GM12873 (cell line): Measurements from ENCODE around the gene DOCK2.

Experiments
- CTCF ChIP-seq: IDR thresholded peaks from 2 replicates; pipeline ENCODE4 v1.5.1; 2012; ENCODE audit warnings: low read depth, mild to moderate bottlenecking, moderate library complexity, low read length, control low read depth; ENCODE audit not compliant: insufficient read depth; ENCODE audit errors: missing control alignments

The DOCK2 gene

GRCh38 chr5:169944922-169945680 lies 308.0 kb downstream of the DOCK2 start:
- no peak for TF ChIP-seq CTCF

- TF ChIP-seq CTCF = no peak
Observed at GRCh38 chr5:169945831-169946261, 308.8 kb downstream of the DOCK2 start.

- TF ChIP-seq CTCF = no peak
Observed at GRCh38 chr5:169946743-169947295, 309.7 kb downstream of the DOCK2 start.

GRCh38 chr5:169950333-169950732 lies 313.3 kb downstream of the DOCK2 start:
- no peak for TF ChIP-seq CTCF

- TF ChIP-seq CTCF = no peak
Observed at GRCh38 chr5:169954786-169955185, 317.7 kb downstream of the DOCK2 start.

- TF ChIP-seq CTCF = no peak
Observed at GRCh38 chr5:169956126-169956525, 319.1 kb downstream of the DOCK2 start.

GRCh38 chr5:169956756-169957155 lies 319.7 kb downstream of the DOCK2 start:
- TF ChIP-seq CTCF = no peak
